ENCODE results near the gene SLC6A9. TPM values are rescaled to one million over a fixed set of nuclear protein-coding genes. Genes with fewer than 3 reads are reported as not detected.

Gene SLC6A9
- total and polyA plus RNA-seq, 2 of the 8 experiments (the other 6 are each of a cell fraction or from before 2014, with no cell fraction given): 20.2 to 24.2 TPM

DNA sequence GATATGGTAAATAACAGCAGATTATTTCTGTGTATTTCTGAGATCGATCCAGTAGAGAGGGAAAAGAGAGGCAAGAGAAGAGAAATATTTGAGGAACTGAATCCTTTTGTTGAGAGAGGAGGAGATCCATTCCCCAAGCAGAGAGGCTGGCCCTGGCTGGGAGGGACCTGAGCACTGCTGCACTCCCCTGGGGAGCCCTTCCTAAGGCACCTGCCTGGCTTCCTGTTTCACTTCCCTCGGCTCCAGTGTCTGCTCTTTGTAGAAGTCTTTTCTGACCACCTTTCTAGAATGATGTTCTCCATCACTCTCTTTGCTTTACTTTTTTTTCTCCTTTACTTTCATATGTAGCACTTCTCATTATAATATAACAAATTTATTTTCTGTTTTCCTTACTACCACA is 42.3 kb upstream of the SLC6A9 start:
- Histone ChIP-seq H3K27me3 (replicated peaks in 1 of 4; ENCODE audit: control insufficient read depth in 3 of 4, extremely low read depth in 1 of 4, insufficient read depth in 3 of 4, low read length in 3 of 4) (peaks cover 0 to 4% (median 1%) of the 10 kb centered on the region in 4 experiments; a peak in 1 of 7 replicates), H3K79me2 (ENCODE audit: control insufficient read depth in 1 of 2, insufficient read depth in 2 of 2, low read length in 2 of 2) (no peaks in the 10 kb centered on the region), H2AFZ (ENCODE audit: low read length) (no peak overlapping the region), H4K5ac (ENCODE audit: insufficient read length, low read depth, low read length) (no peak overlapping the region), H3K23me2 (ENCODE audit: low read depth, low read length) (no peaks in the 10 kb centered on the region; the same call in 1 of the 2 replicates), H4K20me1 (replicated peaks in 1 of 2; ENCODE audit: control insufficient read depth in 1 of 2, insufficient read depth in 2 of 2, low read length in 2 of 2) (no peaks in the 10 kb centered on the region), H3K27ac (ENCODE audit: low read depth, low read length) (no peak overlapping the region), H3K4me3 (ENCODE audit: extremely low read depth in 1 of 4, insufficient read depth in 2 of 4, low read depth in 3 of 4, low read length in 4 of 4) (no peak overlapping the region), H2BK20ac (ENCODE audit: low read length) (no peak overlapping the region), H3K14ac (ENCODE audit: insufficient read length) (no peak overlapping the region), H2BK5ac (ENCODE audit: low read depth, low read length) (no peak overlapping the region), H2BK12ac (ENCODE audit: low read depth, low read length) (no peak overlapping the region), H3K9ac (replicated peaks in 1 of 4; ENCODE audit: extremely low read depth in 1 of 4, low read depth in 3 of 4, low read length in 3 of 4) (no peak overlapping the region), H3K9me3 (ENCODE audit: insufficient read depth in 2 of 2, low read depth in 1 of 2, low read length in 1 of 2) (no peaks in the 10 kb centered on the region), H2BK120ac (replicated peaks; ENCODE audit: low read depth, low read length) (no peak overlapping the region), H3K79me1 (ENCODE audit: low read depth, low read length) (no peaks in the 10 kb centered on the region), H3K36me3 (ENCODE audit: control insufficient read depth in 2 of 4, insufficient read depth in 4 of 4, low read length in 3 of 4) (no peaks in the 10 kb centered on the region), H3K56ac (replicated peaks; ENCODE audit: insufficient read length, low read depth, low read length) (no peak overlapping the region), H3K23ac (ENCODE audit: insufficient read length) (no peak overlapping the region), H4K8ac (ENCODE audit: extremely low read depth, insufficient read depth, low read length) (no peak overlapping the region), H4K91ac (replicated peaks; ENCODE audit: insufficient read length, low read length) (no peak overlapping the region), H2AK5ac (ENCODE audit: low read depth, low read length) (no peak overlapping the region), H3K4ac (replicated peaks; ENCODE audit: insufficient read length, low read depth, low read length) (no peak overlapping the region), H2BK15ac (ENCODE audit: low read length) (no peak overlapping the region), H3K4me2 (ENCODE audit: insufficient read depth in 1 of 2, low read depth in 2 of 2, low read length in 2 of 2) (no peak overlapping the region), H3K4me1 (replicated peaks in 1 of 4; ENCODE audit: control insufficient read depth in 3 of 4, insufficient read depth in 4 of 4, low read length in 3 of 4) (peaks cover 3 to 7% (median 4%) of the 10 kb centered on the region in 4 experiments; a peak in 5 of 7 replicates), H3K18ac (ENCODE audit: extremely low read depth, low read length) (no peak overlapping the region)
- WGBS, 2 experiments (ENCODE audit: extremely low coverage in 1 of 2, insufficient coverage in 1 of 2, insufficient read length in 1 of 2, insufficient replicate concordance in 2 of 2, low coverage in 1 of 2, low lambda C conversion rate in 2 of 2, missing lambda C conversion rate in 1 of 2): 86% methylated on average over 2 of the region's 2 CpGs; no CpG with 5 or more reads in 1 of the 2 experiments
- DNase-seq (ENCODE audit: low read depth in 1 of 2, low spot score in 2 of 2) (no peak), FAIRE-seq (no peak)
- POLR2A ChIA-PET (ENCODE audit: partially characterized antibody): no interaction called here
- CTCF ChIA-PET (ENCODE audit: partially characterized antibody): interaction anchor here (0.7 to 3.0 kb wide), 3 partner anchors 26 to 279 kb away, joined by 3 to 9 read pairs (median 3); no protein-coding TSS in a partner anchor
- no peak for TF ChIP-seq CBX8 (IDR thresholded peaks at IDR 0.05; ENCODE audit: borderline replicate concordance, low read depth, low read length)
- TF ChIP-seq TAF7 (optimal IDR thresholded peaks at IDR 0.05; ENCODE audit: borderline replicate concordance, low read depth, low read length): no peak
- TF ChIP-seq SIN3A (conservative IDR thresholded peaks at IDR 0.05 in 1 of 2, IDR thresholded peaks at IDR 0.05 in 1 of 2; ENCODE audit: low read depth in 1 of 2, low read length in 2 of 2): no peak
- TF ChIP-seq TAF1 (IDR thresholded peaks at IDR 0.05; ENCODE audit: low read depth, low read length): no peak
- TF ChIP-seq KDM1A (IDR thresholded peaks at IDR 0.05; ENCODE audit: borderline replicate concordance, low read length): no peak
- TF ChIP-seq KDM5A (IDR thresholded peaks at IDR 0.05; ENCODE audit: low read length): no peak
- no peak for TF ChIP-seq TEAD4 (IDR thresholded peaks at IDR 0.05; ENCODE audit: low read depth, low read length)
- no peak for TF ChIP-seq SIRT6 (IDR thresholded peaks at IDR 0.05; ENCODE audit: low read length)
- no peak for TF ChIP-seq BRCA1 (IDR thresholded peaks at IDR 0.05; ENCODE audit: low read depth, low read length)
- no peak for TF ChIP-seq NANOG (IDR thresholded peaks at IDR 0.05; ENCODE audit: insufficient read depth, low read depth, low read length, poor library complexity, severe bottlenecking)
- TF ChIP-seq CEBPB (IDR thresholded peaks at IDR 0.05; ENCODE audit: low read depth, low read length): no peak
- no peak for TF ChIP-seq SAP30 (IDR thresholded peaks at IDR 0.05; ENCODE audit: insufficient read depth, insufficient replicate concordance, low read length)
- TF ChIP-seq MAFK (IDR thresholded peaks at IDR 0.05; ENCODE audit: low read depth, low read length): no peak
- no peak for TF ChIP-seq HDAC2 (IDR thresholded peaks at IDR 0.05; ENCODE audit: borderline replicate concordance in 1 of 2, low read depth in 2 of 2, low read length in 2 of 2)

Measured in H1 (cell line).